DOHH2 (cell line): ENCODE measurements around the gene RRN3.
"Not testable (repeated sequence)": the region's sequence is repeated elsewhere in the genome, so short reads cannot be mapped to it uniquely, and the experiment has no call there.

ENCODE experiments used
- EZH2phosphoT487 ChIP-seq: fragments of 200-600 bp; sonication (generic); IDR thresholded peaks from 2 replicates; pipeline ENCODE4 v1.6.1; 2017; ENCODE audit warnings: borderline replicate concordance, mild to moderate bottlenecking, antibody characterized with exemption, low read length, moderate library complexity, mixed read lengths
- TF ChIP-seq, protein P1 (sequence below): fragments of 200-600 bp; sonication (generic); IDR thresholded peaks from one replicate; pipeline ENCODE4 v1.5.1; 2014; ENCODE audit warnings: antibody characterized with exemption, mild to moderate bottlenecking, low read depth, low read length; ENCODE audit not compliant: poor library complexity, severe bottlenecking

DNA sequence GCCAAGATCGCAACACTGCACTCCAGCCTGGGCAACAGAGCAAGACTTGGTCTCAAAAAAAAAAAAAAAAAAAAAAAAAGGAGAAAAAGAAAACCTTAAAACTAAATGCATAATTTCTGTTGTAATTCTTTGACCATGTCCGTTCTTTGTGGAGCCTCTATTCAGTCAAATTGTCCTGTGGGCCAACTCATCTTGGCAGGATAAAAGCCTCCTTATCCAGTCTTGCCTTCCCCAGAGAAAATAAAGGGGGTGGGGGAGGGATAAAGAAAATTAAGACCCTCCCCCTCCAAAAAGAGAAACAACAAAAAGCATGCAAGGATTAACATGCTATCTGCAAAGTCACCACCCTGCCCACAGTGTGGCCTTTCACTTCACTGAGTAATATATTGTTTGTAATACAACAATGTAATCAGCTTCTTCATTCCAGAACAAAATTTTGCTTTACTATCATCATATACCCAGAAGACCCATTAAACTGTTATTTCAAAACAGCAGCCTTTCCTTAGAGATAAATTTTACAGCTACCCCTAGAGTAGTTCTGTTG is 5.4 kb upstream of the RRN3 start:
- TF ChIP-seq, protein P1, sequence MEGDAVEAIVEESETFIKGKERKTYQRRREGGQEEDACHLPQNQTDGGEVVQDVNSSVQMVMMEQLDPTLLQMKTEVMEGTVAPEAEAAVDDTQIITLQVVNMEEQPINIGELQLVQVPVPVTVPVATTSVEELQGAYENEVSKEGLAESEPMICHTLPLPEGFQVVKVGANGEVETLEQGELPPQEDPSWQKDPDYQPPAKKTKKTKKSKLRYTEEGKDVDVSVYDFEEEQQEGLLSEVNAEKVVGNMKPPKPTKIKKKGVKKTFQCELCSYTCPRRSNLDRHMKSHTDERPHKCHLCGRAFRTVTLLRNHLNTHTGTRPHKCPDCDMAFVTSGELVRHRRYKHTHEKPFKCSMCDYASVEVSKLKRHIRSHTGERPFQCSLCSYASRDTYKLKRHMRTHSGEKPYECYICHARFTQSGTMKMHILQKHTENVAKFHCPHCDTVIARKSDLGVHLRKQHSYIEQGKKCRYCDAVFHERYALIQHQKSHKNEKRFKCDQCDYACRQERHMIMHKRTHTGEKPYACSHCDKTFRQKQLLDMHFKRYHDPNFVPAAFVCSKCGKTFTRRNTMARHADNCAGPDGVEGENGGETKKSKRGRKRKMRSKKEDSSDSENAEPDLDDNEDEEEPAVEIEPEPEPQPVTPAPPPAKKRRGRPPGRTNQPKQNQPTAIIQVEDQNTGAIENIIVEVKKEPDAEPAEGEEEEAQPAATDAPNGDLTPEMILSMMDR = not testable (repeated sequence)
- not testable (repeated sequence) for TF ChIP-seq EZH2phosphoT487
